GM18526 (cell line): Measurements from ENCODE around the gene MAP4K3.

ENCODE experiments used
- POLR2A ChIP-seq: IDR thresholded peaks from 3 replicates; pipeline ENCODE4 v1.6.1; 2011; ENCODE audit not compliant: insufficient read length; ENCODE audit errors: extremely low read depth

MAP4K3 gene

GRCh38 chr2:39247512-39248043 lies 189.5 kb downstream of the MAP4K3 start:
- no peak for TF ChIP-seq POLR2A

- TF ChIP-seq POLR2A = no peak
Measured at GRCh38 chr2:39246382-39246980, 190.6 kb downstream of the MAP4K3 start.

GRCh38 chr2:39243469-39244123 lies 193.5 kb downstream of the MAP4K3 start, which contains the start of gene CDKL4:
CDKL4 (minus strand) TSS chr2:39243970.
- TF ChIP-seq POLR2A = no peak

- no peak for TF ChIP-seq POLR2A
Measured at GRCh38 chr2:39241588-39241987, 195.5 kb downstream of the MAP4K3 start.

GRCh38 chr2:39240758-39241157 lies 196.3 kb downstream of the MAP4K3 start:
- TF ChIP-seq POLR2A = no peak

- no peak for TF ChIP-seq POLR2A
Measured at GRCh38 chr2:39234754-39235153, 202.3 kb downstream of the MAP4K3 start.

GRCh38 chr2:39232141-39232540 lies 204.9 kb downstream of the MAP4K3 start:
- TF ChIP-seq POLR2A = no peak

- TF ChIP-seq POLR2A = no peak
Measured at GRCh38 chr2:39228413-39229209, 208.5 kb downstream of the MAP4K3 start.

- TF ChIP-seq POLR2A = no peak
Measured at GRCh38 chr2:39227628-39228412, 209.3 kb downstream of the MAP4K3 start.

GRCh38 chr2:39225567-39225966 lies 211.5 kb downstream of the MAP4K3 start:
- no peak for TF ChIP-seq POLR2A

GRCh38 chr2:39223909-39224308 lies 213.2 kb downstream of the MAP4K3 start:
- TF ChIP-seq POLR2A = no peak

- no peak for TF ChIP-seq POLR2A
Measured at GRCh38 chr2:39221459-39221858, 215.6 kb downstream of the MAP4K3 start.

- TF ChIP-seq POLR2A = no peak
Measured at GRCh38 chr2:39220136-39220535, 216.9 kb downstream of the MAP4K3 start.

GRCh38 chr2:39218391-39218790 lies 218.7 kb downstream of the MAP4K3 start:
- no peak for TF ChIP-seq POLR2A

- no peak for TF ChIP-seq POLR2A
Measured at GRCh38 chr2:39217192-39217550, 219.9 kb downstream of the MAP4K3 start.
